AG04450 (cell line): ENCODE results near the gene BLVRA. TPM values are rescaled to one million over a fixed set of nuclear protein-coding genes. Genes with fewer than 3 reads are reported as not detected.
"Not testable (repeated sequence)": the region's sequence is repeated elsewhere in the genome, so short reads cannot be mapped to it uniquely, and the experiment has no call there.

ENCODE experiments used
- CTCF ChIA-PET: fragments of 300-600, 350-600 bp; formaldehyde crosslinking; extraction: SDS; loops from one replicate; lab custom pipeline; 2022; ENCODE audit warnings: antibody characterized with exemption, inconsistent platforms; lab: Charles Lee
- POLR2A ChIA-PET: fragments of 350-600 bp; formaldehyde crosslinking; extraction: SDS; loops from one replicate; lab custom pipeline; 2021; ENCODE audit warnings: antibody characterized with exemption, inconsistent platforms; lab: Yijun Ruan, JAX
- DNase-seq: peaks from one replicate; pipeline ENCODE4 v3.0.0-alpha.2; 2011; ENCODE audit warnings: low read depth, low spot score
- H3K27ac ChIP-seq: one replicate; pipeline ENCODE4 v1.5.1; 2012; ENCODE audit warnings: low read depth, low read length, control low read depth
- H3K27me3 ChIP-seq: one replicate; pipeline ENCODE4 v1.6.0; 2012; ENCODE audit warnings: low read length; ENCODE audit not compliant: control insufficient read depth, insufficient read depth
- H3K4me3 ChIP-seq: 2 replicates; pipeline ENCODE4 v1.5.1; 2011; ENCODE audit warnings: mild to moderate bottlenecking, low read depth, low read length, control low read depth
- H3K9me3 ChIP-seq: 2 replicates; pipeline ENCODE4 v1.5.1; 2012; ENCODE audit warnings: low read length; ENCODE audit not compliant: control insufficient read depth, insufficient read depth
- CTCF ChIP-seq: IDR thresholded peaks from 2 replicates; pipeline ENCODE4 v1.5.1; 2011; ENCODE audit warnings: low read depth, low read length, control low read depth, inconsistent platforms
- polyA plus RNA-seq: library from polyadenylated mRNA; depleted of rRNA; stranded (reverse); fragments of >200 nt; gene quantifications from 2 replicates; pipeline ENCODE4 v1.2.3, GENCODE V29; 2011

The BLVRA gene
- polyA plus RNA-seq, 1 experiment: 58.7 TPM

- no peak for DNase-seq
- Histone ChIP-seq H3K27ac (no peak overlapping the region), H3K4me3 (no peak overlapping the region), H3K9me3 (no peaks in the 10 kb centered on the region), H3K27me3 (no peaks in the 10 kb centered on the region)
- CTCF ChIA-PET: no interaction called here
- POLR2A ChIA-PET: no interaction called here
- TF ChIP-seq CTCF: no peak
These were observed 13.1 kb downstream of the BLVRA start for GRCh38 chr7:43771573-43771972.

GRCh38 chr7:43773268-43773667 lies 14.8 kb downstream of the BLVRA start:
- CTCF ChIA-PET, H3K27me3 ChIP-seq, POLR2A ChIA-PET, H3K27ac ChIP-seq, H3K9me3 ChIP-seq, H3K4me3 ChIP-seq, DNase-seq: not testable (repeated sequence)

- H3K27ac ChIP-seq, CTCF ChIA-PET, H3K9me3 ChIP-seq, H3K27me3 ChIP-seq, POLR2A ChIA-PET, DNase-seq, H3K4me3 ChIP-seq: not testable (repeated sequence)
These were observed 16.8 kb downstream of the BLVRA start for GRCh38 chr7:43775255-43775654.

GRCh38 chr7:43778293-43779044 lies 20.0 kb downstream of the BLVRA start:
- POLR2A ChIA-PET, CTCF ChIA-PET, H3K9me3 ChIP-seq: not testable (repeated sequence)

GRCh38 chr7:43779045-43779812 lies 20.7 kb downstream of the BLVRA start:
- ChIA-PET POLR2A (no interaction called here), CTCF (no interaction called here)
- no peak for TF ChIP-seq CTCF
- H3K9me3 ChIP-seq: peaks cover 2% of the 10 kb centered on the region; the same call in 1 of the 2 replicates
- DNase-seq: no peak
- no peak overlapping the region for H3K4me3 ChIP-seq
- H3K27ac ChIP-seq: no peak overlapping the region
- no peaks in the 10 kb centered on the region for H3K27me3 ChIP-seq

More at GRCh38 chr7:43778293-43779044, 20.0 kb downstream of the BLVRA start:
- DNase-seq, H3K4me3 ChIP-seq, H3K27me3 ChIP-seq, H3K27ac ChIP-seq: not testable (repeated sequence)

- no peak for TF ChIP-seq CTCF
- no peak for DNase-seq
- Histone ChIP-seq H3K27me3 (no peaks in the 10 kb centered on the region), H3K4me3 (no peak overlapping the region), H3K27ac (no peak overlapping the region), H3K9me3 (peaks cover 2% of the 10 kb centered on the region; the same call in 1 of the 2 replicates)
- ChIA-PET POLR2A (interaction anchor here (1.6 kb wide), 1 partner anchor 199 kb away, joined by 4 read pairs; the partner anchor contains the start of gene STK17A), CTCF (interaction anchor here (1.1 to 1.6 kb wide), 2 partner anchors 57 to 199 kb away, joined by 4 to 5 read pairs; partner anchors contain the start of gene STK17A)
These were observed 23.5 kb downstream of the BLVRA start for GRCh38 chr7:43781726-43782607.
